Ascending aorta (tissue), 2 donors: ENCODE measurements around the gene EVA1A. TPM values are rescaled to one million over a fixed set of nuclear protein-coding genes. Genes with fewer than 3 reads are reported as not detected.

Experiments used
- DNase-seq, 2 donors: peaks; one replicate each; pipeline ENCODE4 v3.0.0-alpha.2; 2019; ENCODE audit warnings: low spot score in 2 of 2
- H3K27ac ChIP-seq, 2 donors: fragments of 200-600 bp; sonication (generic); one replicate each; pipeline ENCODE4 v1.5.1; 2016 to 2017; ENCODE audit warnings: mild to moderate bottlenecking in 1 of 2
- H3K27me3 ChIP-seq: fragments of 200-600 bp; sonication (generic); one replicate; pipeline ENCODE4 v1.5.1; 2017
- H3K36me3 ChIP-seq, 2 donors: fragments of 200-600 bp; sonication (generic); one replicate each; pipeline ENCODE4 v1.5.1; 2016
- H3K4me1 ChIP-seq, 2 donors: fragments of 200-600 bp; sonication (generic); one replicate each; pipeline ENCODE4 v1.5.1; 2016 to 2017; ENCODE audit warnings: mild to moderate bottlenecking in 1 of 2
- H3K4me3 ChIP-seq, 2 donors: fragments of 200-600 bp; sonication (generic); one replicate each; pipeline ENCODE4 v1.5.1; 2016 to 2017; ENCODE audit warnings: mild to moderate bottlenecking in 1 of 2
- H3K9me3 ChIP-seq, 2 donors: fragments of 200-600 bp; sonication (generic); one replicate each; pipeline ENCODE4 v1.5.1; 2016
- intact Hi-C: fragments of 100-400 bp; cut with DNase I; formaldehyde crosslinking; loops from one replicate; pipeline ENCODE4 v1.15.1; 2023
- total RNA-seq: library from RNA; depleted of rRNA; stranded (reverse); fragments of >200 nt; gene quantifications from one replicate; pipeline ENCODE4 v1.1.0, GENCODE V29; 2016
- TF ChIP-seq, protein P1 (sequence below), 3 experiments: fragments of 200-600 bp in 2 of 3; fragments of 450-650 bp in 1 of 3; sonication (generic) in 2 of 3; IDR thresholded peaks; one replicate each; pipeline ENCODE4 v1.5.1; 2016 to 2019; ENCODE audit warnings: antibody characterized with exemption in 3 of 3, mild to moderate bottlenecking in 1 of 3, moderate library complexity in 1 of 3

Gene EVA1A
- total RNA-seq, 1 donor from 2014 or later = not detected

DNA sequence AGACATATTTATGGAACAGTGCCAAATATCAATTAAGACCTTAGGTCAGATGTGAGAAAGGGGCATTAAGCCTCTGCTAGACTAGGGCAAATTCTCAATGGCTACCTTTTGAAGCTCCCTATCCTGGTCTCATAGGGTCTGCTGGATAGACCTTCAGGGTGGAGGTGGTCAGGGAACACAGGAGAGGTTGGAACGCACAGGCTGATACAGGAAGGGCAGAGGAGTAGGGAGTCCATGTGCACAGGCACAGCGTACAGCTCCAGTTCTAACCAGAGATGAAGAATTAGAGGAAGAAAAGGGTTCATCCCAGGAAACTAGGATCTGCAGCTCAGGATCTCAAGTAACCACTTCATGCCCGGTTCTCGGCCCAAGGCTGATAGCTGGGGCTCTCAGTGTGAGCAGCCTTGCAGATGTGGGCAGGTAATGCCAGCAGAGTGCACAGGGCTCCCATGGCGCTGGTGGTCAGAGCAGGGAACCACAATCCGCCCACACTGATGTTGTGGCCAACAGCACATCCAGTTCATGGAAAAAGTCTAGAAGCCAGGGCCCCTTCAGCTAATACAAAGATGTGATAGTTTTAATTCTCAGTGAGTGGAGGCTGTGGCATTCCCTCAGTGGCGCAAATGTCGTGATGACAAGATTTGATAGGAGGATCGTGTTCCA is 3.4 kb upstream of the EVA1A start:
- Histone ChIP-seq H3K4me3 (no peak overlapping the region), H3K36me3 (no peaks in the 10 kb centered on the region), H3K9me3 (no peaks in the 10 kb centered on the region), H3K27ac (no peak overlapping the region), H3K4me1 (no peaks in the 10 kb centered on the region), H3K27me3 (no peaks in the 10 kb centered on the region)
- intact Hi-C loops = no loop called here
- no peak for DNase-seq
- TF ChIP-seq, protein P1, sequence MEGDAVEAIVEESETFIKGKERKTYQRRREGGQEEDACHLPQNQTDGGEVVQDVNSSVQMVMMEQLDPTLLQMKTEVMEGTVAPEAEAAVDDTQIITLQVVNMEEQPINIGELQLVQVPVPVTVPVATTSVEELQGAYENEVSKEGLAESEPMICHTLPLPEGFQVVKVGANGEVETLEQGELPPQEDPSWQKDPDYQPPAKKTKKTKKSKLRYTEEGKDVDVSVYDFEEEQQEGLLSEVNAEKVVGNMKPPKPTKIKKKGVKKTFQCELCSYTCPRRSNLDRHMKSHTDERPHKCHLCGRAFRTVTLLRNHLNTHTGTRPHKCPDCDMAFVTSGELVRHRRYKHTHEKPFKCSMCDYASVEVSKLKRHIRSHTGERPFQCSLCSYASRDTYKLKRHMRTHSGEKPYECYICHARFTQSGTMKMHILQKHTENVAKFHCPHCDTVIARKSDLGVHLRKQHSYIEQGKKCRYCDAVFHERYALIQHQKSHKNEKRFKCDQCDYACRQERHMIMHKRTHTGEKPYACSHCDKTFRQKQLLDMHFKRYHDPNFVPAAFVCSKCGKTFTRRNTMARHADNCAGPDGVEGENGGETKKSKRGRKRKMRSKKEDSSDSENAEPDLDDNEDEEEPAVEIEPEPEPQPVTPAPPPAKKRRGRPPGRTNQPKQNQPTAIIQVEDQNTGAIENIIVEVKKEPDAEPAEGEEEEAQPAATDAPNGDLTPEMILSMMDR (IDR thresholded peaks at IDR 0.05) = no peak

DNA sequence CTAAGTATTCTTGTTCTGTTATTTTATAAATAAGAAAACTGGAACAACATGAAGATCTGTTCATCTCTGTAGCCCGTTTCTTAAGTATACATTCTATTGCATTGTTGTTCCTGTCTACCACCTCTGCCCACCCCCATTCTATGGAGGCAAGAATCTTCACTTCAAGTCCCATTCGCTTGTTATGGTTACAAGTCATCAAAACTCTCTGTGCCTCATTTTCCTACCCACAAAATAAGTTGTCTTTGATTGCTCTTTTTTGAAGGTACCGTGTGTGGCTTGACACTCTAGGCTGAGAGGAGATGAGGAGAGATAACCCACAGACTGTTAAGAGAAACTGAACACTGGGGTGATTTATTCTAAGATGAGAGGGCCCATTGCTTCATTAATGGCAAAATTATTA is 2.9 kb upstream of the EVA1A start:
- no peaks in the 10 kb centered on the region for H3K27me3 ChIP-seq
- intact Hi-C loops = no loop called here
- H3K9me3 ChIP-seq = no peaks in the 10 kb centered on the region
- no peak for DNase-seq
- no peaks in the 10 kb centered on the region for H3K4me1 ChIP-seq
- H3K27ac ChIP-seq = no peak overlapping the region
- H3K4me3 ChIP-seq = no peak overlapping the region
- TF ChIP-seq, protein P1 (IDR thresholded peaks at IDR 0.05) = no peak
- no peaks in the 10 kb centered on the region for H3K36me3 ChIP-seq

DNA sequence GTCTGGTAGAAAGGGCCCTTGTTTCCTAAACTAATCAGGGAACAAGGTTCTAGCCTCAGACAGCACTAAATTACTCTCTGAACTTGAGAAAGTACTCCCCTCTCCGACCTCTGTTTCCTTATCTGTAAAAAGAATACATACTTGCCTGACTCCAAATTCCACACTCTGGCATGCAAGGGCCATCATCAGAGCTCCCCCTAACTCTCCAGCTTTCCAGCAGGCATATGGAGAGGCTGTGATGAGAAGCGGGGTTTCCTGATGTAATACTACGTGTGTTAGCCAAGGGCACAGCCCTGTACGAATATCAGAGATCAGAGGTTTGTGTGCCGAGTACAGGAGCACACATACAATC is 1.8 kb upstream of the EVA1A start:
- DNase-seq = no peak
- TF ChIP-seq, protein P1 (IDR thresholded peaks at IDR 0.05) = no peak
- no peaks in the 10 kb centered on the region for H3K9me3 ChIP-seq
- H3K4me3 ChIP-seq = no peak overlapping the region
- H3K27me3 ChIP-seq = no peaks in the 10 kb centered on the region
- H3K4me1 ChIP-seq = no peaks in the 10 kb centered on the region
- H3K36me3 ChIP-seq = no peaks in the 10 kb centered on the region
- intact Hi-C loops = no loop called here
- no peak overlapping the region for H3K27ac ChIP-seq

DNA sequence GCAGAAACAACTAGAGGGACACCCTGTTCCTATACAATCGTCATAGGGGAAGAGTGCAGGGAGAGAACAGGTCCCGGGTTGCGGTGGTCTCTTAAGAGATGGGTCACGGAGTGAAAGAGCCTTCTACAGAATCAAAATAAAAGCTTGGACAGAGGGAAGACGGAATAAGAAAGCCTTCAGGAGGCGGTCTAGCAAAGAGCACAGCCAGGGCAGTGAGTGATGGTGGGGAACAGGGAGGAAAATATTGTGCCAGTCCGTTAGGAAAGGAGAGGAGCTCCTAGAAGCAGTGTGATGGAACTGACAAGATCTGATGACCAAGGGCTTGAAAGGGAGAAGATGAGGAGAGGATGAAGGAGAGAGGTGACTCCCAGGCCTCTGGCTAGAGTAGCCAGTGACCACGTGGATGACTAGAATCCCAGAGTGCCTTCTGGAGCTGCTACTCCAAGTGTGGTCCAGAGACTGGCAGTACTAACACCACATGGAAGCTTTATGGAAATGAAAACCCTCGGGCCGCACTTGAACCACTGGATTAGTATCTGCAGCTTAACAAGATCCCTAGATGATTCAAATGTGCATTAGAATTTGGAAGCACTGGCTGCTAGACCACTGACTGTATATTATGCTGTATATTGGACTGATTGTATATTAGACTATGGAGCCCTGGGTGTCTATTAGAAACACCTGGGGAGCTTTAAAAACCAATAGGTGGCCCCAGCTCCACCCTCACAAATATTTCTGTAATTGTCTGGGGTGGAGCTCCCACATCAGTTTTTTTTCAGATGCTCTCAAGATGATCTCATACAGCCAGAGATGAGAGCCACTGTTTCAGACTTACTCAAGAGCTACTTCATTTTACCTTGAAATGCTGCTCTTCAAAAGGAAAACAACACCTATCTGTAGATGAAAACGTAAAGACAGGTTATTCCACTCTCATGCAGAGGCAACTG is 1.1 kb upstream of the EVA1A start:
- intact Hi-C loops = no loop called here
- Histone ChIP-seq H3K36me3 (no peaks in the 10 kb centered on the region), H3K4me1 (no peaks in the 10 kb centered on the region), H3K9me3 (no peaks in the 10 kb centered on the region), H3K27me3 (no peaks in the 10 kb centered on the region), H3K27ac (no peak overlapping the region), H3K4me3 (no peak overlapping the region)
- TF ChIP-seq, protein P1 (IDR thresholded peaks at IDR 0.05) = no peak
- DNase-seq = no peak

DNA sequence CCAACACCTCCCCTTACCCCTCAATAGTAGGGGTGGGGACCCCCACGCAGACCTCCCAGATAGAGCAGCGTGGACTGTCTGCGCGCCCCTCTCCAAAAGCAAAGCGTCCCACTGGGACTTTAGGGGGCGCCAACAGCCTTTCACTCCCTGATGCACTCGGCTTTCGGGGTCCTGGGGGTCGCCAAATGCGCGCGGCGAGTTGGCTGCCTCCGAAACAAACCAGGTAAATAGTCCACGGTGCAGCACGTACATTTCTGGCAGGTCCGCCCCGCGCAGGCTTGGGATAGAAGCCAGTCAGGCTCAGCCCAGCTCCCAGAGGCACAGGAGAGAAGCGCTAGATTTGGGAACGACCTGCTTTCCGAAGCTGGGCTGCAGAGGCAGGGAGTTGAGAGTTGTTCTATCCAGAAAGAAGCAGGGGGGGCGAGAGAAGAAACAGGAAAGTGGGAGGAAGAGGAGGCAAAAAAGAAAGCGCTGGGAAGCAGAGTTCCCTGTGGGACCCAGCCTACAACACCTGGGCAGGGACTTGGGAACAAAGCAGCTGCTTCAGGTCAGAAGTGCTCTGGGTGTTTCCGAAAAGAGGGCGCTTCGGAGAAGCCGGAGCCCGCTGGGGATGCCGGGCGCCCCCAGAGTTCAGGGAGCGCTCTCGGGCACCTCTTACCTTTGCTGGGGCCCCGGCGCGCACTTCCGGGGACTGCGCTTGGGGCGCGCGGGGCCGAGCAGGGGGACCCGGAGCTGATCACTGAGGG is 544 bp downstream of the EVA1A start:
- no peaks in the 10 kb centered on the region for H3K36me3 ChIP-seq
- no peaks in the 10 kb centered on the region for H3K4me1 ChIP-seq
- intact Hi-C loops = no loop called here
- H3K27me3 ChIP-seq = no peaks in the 10 kb centered on the region
- no peaks in the 10 kb centered on the region for H3K9me3 ChIP-seq
- peak overlapping the region; percentile 42 to 63 for H3K4me3 ChIP-seq
- no peak for DNase-seq
- H3K27ac ChIP-seq = no peak overlapping the region
- TF ChIP-seq, protein P1 (IDR thresholded peaks at IDR 0.05) = no peak
